HG03103 (cell line): ENCODE data around the gene RNF2.

Experiments
- ATAC-seq: cut with Tn5 transposase; IDR thresholded peaks from one replicate; pipeline ENCODE4 v1.9.1; 2021; ENCODE audit warnings: low read depth; ENCODE audit not compliant: unreplicated experiment

Gene RNF2

DNA sequence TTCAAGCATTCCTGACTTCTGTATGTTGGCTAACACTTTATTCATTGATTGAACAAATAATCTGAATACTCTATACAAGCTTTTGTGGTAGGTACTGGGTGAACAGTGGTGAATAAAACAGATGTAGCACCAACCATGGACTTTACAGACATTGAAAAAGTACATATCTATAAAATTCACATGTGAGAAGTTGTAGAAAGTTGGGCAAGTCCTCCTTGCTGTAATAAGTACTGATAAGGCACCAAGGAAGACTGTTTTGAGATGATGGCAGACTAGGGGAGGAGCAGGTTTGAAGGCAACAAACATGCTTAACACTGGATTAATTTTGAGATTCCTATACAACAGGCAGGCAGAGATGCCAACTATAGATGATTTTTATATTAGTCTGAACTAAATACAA is 42.4 kb downstream of the RNF2 start:
- ATAC-seq, result no peak

GRCh38 chr1:185091480-185091879 is 46.1 kb downstream of the RNF2 start:
- no peak for ATAC-seq

DNA sequence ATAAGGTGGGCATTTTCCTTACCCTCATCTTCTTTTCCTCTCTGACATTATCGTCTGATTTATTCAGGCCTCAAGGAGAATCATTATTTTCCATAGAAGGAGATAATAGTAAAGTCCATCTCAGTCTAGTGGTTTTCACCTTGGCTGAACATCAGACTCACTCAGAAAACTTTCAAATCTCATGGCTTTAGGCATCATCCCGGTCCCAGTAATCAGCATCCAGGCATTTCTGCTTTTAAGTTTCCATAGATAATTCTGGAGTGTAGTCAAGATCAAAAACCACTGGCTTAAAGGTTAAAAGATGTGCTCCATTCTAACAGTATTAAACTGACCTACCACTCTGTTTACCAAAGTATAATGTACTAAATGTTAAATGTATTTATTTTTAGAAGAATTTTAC is 49.4 kb downstream of the RNF2 start:
- ATAC-seq, result no peak

DNA sequence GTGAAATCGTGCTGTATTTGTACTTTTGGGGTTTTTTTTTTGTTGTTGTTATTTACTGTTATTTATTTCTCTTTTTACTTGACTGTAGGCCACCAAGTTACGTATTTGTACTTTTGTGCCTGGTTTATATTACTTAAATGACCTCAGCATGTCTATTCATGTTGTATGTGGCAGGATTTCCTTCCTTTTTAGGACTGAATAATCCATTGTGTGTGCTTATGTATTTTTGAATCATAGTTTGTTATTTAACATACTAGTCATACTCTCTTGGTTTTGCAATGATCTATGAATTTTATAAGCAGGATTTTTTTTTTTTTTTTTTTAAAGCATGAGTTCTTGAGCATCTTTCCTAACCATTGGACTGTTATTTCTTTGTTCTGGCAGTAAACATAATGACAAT is 51.2 kb downstream of the RNF2 start:
- no peak for ATAC-seq

- ATAC-seq, result no peak
Observed at GRCh38 chr1:185104083-185104482, 58.7 kb downstream of the RNF2 start.

DNA sequence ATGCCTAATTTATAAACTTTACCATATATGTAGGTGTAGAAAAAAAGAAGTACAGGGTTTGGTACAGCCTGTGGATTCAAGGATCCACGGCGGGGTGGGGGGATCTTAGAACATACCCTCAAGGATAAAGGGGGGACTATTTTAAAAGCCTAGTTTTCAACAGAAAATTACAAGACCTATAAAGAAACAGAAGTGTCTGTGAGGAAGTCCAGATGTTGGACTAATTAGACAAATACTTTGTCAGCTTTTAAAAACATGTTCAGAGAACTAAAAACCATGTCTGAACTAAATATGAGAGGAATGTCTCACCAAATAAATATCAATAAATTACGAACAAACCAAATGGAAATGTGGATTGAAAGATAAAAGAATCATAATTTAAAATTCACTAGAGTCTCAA is 59.8 kb downstream of the RNF2 start:
- no peak for ATAC-seq

DNA sequence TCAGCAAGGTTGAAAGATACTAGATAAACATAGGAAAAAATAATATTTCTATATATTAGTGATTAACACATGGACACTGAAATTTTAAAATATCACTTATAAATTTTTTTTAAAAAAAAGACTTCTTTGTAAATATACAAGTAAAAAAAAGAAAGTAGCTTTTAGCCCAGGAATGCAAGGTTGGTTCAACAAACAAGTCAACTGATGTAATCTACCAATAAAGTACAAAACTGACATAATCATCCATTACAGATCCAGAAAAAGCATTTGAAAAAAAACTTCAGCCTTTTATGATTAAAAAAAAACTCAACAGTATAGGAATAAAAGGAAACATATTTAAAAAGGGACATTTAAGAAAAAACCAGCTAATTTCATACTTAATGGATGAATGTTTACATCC is 63.0 kb downstream of the RNF2 start:
- ATAC-seq, result no peak

DNA sequence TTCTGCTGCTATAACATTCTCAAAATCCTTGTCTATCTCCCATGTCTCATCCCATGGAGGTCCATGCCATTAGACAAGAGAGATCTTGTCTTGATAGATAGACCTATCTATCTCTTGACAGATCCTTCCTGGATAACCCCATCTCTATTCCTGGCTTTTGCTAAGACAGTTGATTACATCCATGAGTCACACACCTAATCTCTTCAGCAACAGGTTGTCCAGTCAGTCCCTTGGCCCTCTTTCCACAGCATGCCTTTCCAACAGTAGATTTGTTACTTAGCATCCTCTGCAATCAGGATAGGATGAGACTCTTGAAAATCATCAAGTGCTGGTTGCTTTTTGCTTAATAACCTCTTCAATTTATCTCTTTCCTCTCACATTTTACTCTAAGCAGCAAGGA is 64.8 kb downstream of the RNF2 start:
- no peak for ATAC-seq

DNA sequence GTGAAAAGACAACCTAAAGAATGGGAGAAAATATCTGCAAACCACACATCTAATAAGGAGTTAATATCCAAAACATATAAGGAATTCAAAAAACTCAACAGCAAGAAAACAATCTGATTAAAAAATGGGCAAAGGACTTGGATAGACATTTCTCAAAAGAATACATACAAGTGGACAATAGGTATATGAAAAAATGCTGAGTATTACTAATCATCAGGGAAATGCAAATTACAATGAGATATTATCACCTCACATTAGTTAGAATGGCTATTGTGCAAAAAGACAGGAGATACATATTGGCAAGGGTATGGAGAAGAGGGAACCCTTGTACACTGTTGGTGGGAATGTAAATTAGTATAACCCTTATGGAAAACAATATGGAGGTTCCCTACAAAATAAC is 66.5 kb downstream of the RNF2 start:
- no peak for ATAC-seq

DNA sequence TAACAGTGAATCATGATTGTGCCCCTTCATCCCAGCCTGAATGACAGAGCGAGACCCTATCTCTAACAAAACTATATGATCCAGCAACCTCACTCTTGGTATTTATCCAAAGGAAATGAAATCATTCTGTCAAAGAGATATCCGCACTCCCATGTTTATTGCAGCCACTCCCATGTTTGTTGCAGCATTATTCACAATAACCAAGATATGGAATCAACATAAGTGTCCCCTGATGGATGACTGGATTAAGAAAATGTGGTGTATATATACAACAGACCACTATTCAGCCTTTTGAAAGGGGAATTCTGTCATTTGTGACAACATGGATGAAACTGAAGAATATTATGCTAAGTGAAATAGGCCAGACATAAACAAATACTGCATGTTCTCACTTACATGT is 67.0 kb downstream of the RNF2 start:
- ATAC-seq, result no peak

GRCh38 chr1:185129708-185130107 is 84.3 kb downstream of the RNF2 start:
- no peak for ATAC-seq

GRCh38 chr1:185132534-185132933 is 87.2 kb downstream of the RNF2 start:
- ATAC-seq, result no peak

DNA sequence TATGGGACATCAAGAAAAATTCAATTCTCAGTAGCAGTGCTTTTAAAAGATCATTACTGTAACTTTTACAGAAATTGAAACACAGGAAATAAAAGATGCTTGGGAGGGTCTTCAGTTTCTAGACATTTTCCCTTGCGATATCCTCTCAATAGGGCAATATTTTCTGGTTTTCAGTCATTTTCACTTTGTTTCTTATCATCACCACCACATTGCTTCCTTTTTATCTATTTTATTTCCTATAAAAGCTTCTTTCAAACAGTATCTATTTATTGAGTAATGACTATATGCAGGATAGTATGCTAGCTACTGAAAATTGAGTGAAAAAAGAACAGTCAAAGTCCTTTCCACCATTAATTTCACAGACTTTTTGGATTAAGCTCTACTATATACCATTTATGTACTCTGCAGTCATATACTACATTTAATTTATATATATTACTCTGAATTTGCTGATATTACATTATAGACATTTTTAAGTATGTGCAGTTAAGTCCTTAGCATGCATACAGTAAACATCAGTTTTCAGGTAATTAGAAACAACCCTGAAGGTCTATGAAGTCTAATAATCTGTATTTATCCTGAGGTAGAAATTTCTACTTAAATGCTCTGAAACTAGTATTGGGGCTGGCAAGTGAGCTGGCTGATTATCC is 92.7 kb downstream of the RNF2 start:
- no peak for ATAC-seq

- ATAC-seq, result no peak
Observed at GRCh38 chr1:185139246-185139645, 93.9 kb downstream of the RNF2 start.

DNA sequence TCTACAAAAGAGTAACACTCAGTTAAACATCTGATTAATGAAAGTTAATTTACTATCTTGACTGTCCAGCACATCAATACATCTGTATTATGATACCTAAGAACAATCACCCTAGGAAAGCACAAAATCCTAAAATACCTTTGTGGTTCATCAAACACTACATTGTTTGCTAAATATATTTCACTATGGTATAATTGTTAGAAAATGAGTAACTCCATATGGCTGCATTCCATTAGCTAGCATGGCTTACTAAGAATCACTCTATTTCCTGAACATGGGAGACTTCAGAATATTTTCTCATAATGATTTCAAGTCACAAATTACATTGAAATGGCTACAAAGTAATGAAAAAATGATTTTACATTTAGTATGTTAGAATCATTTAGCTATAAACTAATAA is 98.9 kb downstream of the RNF2 start:
- no peak for ATAC-seq

GRCh38 chr1:185151215-185151614 is 105.9 kb downstream of the RNF2 start:
- no peak for ATAC-seq
